HuH-7.5 (cell line): ENCODE measurements around the gene CSTF1.
A peak's percentile ranks its signal among the peaks of the same experiment; 100 is the strongest.
"Not testable (repeated sequence)": the region's sequence is repeated elsewhere in the genome, so short reads cannot be mapped to it uniquely, and the experiment has no call there.

Experiments used
- DNase-seq: peaks from one replicate; pipeline ENCODE4 v3.0.0; 2011; ENCODE audit warnings: low spot score

CSTF1 gene

GRCh38 chr20:56369179-56369578 lies 23.3 kb upstream of the CSTF1 start:
- DNase-seq, result no peak

GRCh38 chr20:56371977-56372376 lies 20.5 kb upstream of the CSTF1 start:
- DNase-seq, result no peak

GRCh38 chr20:56372850-56373249 lies 19.6 kb upstream of the CSTF1 start:
- no peak for DNase-seq

GRCh38 chr20:56373942-56374341 lies 18.5 kb upstream of the CSTF1 start:
- DNase-seq, result no peak

- no peak for DNase-seq
These were observed 16.1 kb upstream of the CSTF1 start for GRCh38 chr20:56376331-56376730.

GRCh38 chr20:56378386-56378785 lies 14.1 kb upstream of the CSTF1 start:
- DNase-seq, result no peak

GRCh38 chr20:56380375-56380774 lies 12.1 kb upstream of the CSTF1 start:
- DNase-seq, result no peak

- no peak for DNase-seq
These were observed 10.9 kb upstream of the CSTF1 start for GRCh38 chr20:56381501-56381900.

GRCh38 chr20:56382696-56383095 lies 9.7 kb upstream of the CSTF1 start:
- DNase-seq, result no peak

GRCh38 chr20:56383334-56383733 lies 9.1 kb upstream of the CSTF1 start:
- DNase-seq, result no peak

- DNase-seq, result no peak
These were observed 7.3 kb upstream of the CSTF1 start for GRCh38 chr20:56385130-56385529.

- no peak for DNase-seq
These were observed 6.2 kb upstream of the CSTF1 start for GRCh38 chr20:56386219-56386618.

GRCh38 chr20:56388882-56389281 lies 3.6 kb upstream of the CSTF1 start:
- no peak for DNase-seq

GRCh38 chr20:56389807-56390206 lies 2.6 kb upstream of the CSTF1 start:
- no peak for DNase-seq

GRCh38 chr20:56390396-56390795 lies 2.0 kb upstream of the CSTF1 start:
- DNase-seq, result not testable (repeated sequence)

- no peak for DNase-seq
These were observed 1.4 kb upstream of the CSTF1 start for GRCh38 chr20:56391037-56391436.

- DNase-seq, result peak; percentile 22
These were observed 781 bp upstream of the CSTF1 start for GRCh38 chr20:56391596-56392131.

GRCh38 chr20:56392881-56393482 lies 537 bp downstream of the CSTF1 start:
- DNase-seq, result peak; percentile 32

GRCh38 chr20:56393653-56394052 lies 1.2 kb downstream of the CSTF1 start:
- DNase-seq, result no peak

- DNase-seq, result no peak
These were observed 2.7 kb downstream of the CSTF1 start for GRCh38 chr20:56395166-56395565.

- DNase-seq, result peak; percentile 36
These were observed 7.7 kb downstream of the CSTF1 start for GRCh38 chr20:56400001-56400640.

- DNase-seq, result no peak
These were observed 11.0 kb downstream of the CSTF1 start for GRCh38 chr20:56403465-56403864.

- not testable (repeated sequence) for DNase-seq
These were observed 12.9 kb downstream of the CSTF1 start for GRCh38 chr20:56405356-56405755.

GRCh38 chr20:56406910-56407309 lies 14.5 kb downstream of the CSTF1 start:
- DNase-seq, result no peak
